Measurements from ENCODE around the gene SNX3. TPM values are rescaled to one million over a fixed set of nuclear protein-coding genes. Genes with fewer than 3 reads are reported as not detected.

SNX3 gene
- total RNA-seq, 1 experiment from 2014 or later: 80.7 TPM

GRCh38 chr6:108294727-108295625, 34.1 kb upstream of the SNX3 start, which contains the start of gene AFG1L:
AFG1L (plus strand) TSS chr6:108295054; CDS start chr6:108295080, 26 bp downstream.
- H3T11ph ChIP-seq (ENCODE audit: low read length): no peak within 1 kb of the TSS
- H2BK15ac ChIP-seq (ENCODE audit: low read depth, low read length): no peak within 1 kb of the TSS
- Mint-ChIP-seq H3K9me3 (no peaks in the 10 kb centered on the region), H3K27me3 (ENCODE audit: low read depth) (no peaks in the 10 kb centered on the region), H3K4me1 (peaks cover 8 to 17% of the 10 kb centered on the region in 2 experiments), H3K4me3 (peak within 1 kb of the TSS; percentile 92 to 94), H3K27ac (peak within 1 kb of the TSS; percentile 99), H3K36me3 (ENCODE audit: insufficient read depth in 1 of 3, low read depth in 3 of 3) (no peaks in the 10 kb centered on the region)
- peak within 1 kb of the TSS; percentile 72 for H3K27ac ChIP-seq (ENCODE audit: insufficient read length, low read depth, low read length)
- no peak within 1 kb of the TSS for H2BK120ac ChIP-seq (ENCODE audit: low read depth, low read length, poor library complexity, severe bottlenecking)
- peak within 1 kb of the TSS; percentile 56 for H3K4me2 ChIP-seq (ENCODE audit: insufficient read depth, insufficient read length, low read length)
- peak within 1 kb of the TSS; percentile 96 for H3K18ac ChIP-seq (ENCODE audit: insufficient read length, low read depth, low read length)
- H3K9ac ChIP-seq (ENCODE audit: extremely low read depth, insufficient read length, low read length): peak within 1 kb of the TSS; percentile 90
- peak within 1 kb of the TSS; percentile 95 for H3K14ac ChIP-seq (ENCODE audit: insufficient read depth, low read length)
- H3K4ac ChIP-seq (ENCODE audit: low read depth, low read length): no peak within 1 kb of the TSS
- H3K23ac ChIP-seq (ENCODE audit: insufficient read length, low read depth, low read length): no peak within 1 kb of the TSS
- peaks cover 6% of the 10 kb centered on the region for H3K23me2 ChIP-seq (ENCODE audit: insufficient read length, low read depth, low read length, poor library complexity, severe bottlenecking)
- H2BK5ac ChIP-seq (ENCODE audit: insufficient read length, low read length): peak within 1 kb of the TSS; percentile 43
- H3K4me1 ChIP-seq (ENCODE audit: insufficient read depth, low read length): no peaks in the 10 kb centered on the region
- no peaks in the 10 kb centered on the region for H3K9me3 ChIP-seq (ENCODE audit: control insufficient read depth, low read depth, low read length)
- H3K79me2 ChIP-seq (ENCODE audit: insufficient read depth, low read length): no peaks in the 10 kb centered on the region
- no peak within 1 kb of the TSS for H2AK5ac ChIP-seq (ENCODE audit: insufficient read length, low read length)
- H3K79me1 ChIP-seq (ENCODE audit: insufficient read depth, low read depth, low read length, poor library complexity, severe bottlenecking): no peaks in the 10 kb centered on the region
- peak within 1 kb of the TSS; percentile 6 for H3K56ac ChIP-seq (ENCODE audit: insufficient read length, low read depth, low read length)
- no CpG with 5 or more reads among the region's 46 CpGs for WGBS (ENCODE audit: extremely low coverage, insufficient read length, low lambda C conversion rate)
- H2AFZ ChIP-seq (ENCODE audit: low read length): peak within 1 kb of the TSS; percentile 94
- H3K27me3 ChIP-seq (ENCODE audit: insufficient read depth, low read length): no peaks in the 10 kb centered on the region
- no peak within 1 kb of the TSS for H4K5ac ChIP-seq (ENCODE audit: insufficient read length, low read depth, low read length)
- H4K20me1 ChIP-seq (ENCODE audit: control insufficient read depth, insufficient read depth, insufficient read length): no peaks in the 10 kb centered on the region
- TF ChIP-seq CTCF (conservative IDR thresholded peaks at IDR 0.05): no peak
- no peak within 1 kb of the TSS for H2BK20ac ChIP-seq (ENCODE audit: low read depth, low read length, poor library complexity, severe bottlenecking)
- H2BK12ac ChIP-seq (ENCODE audit: insufficient read length, low read depth, low read length): no peak within 1 kb of the TSS
- no peak within 1 kb of the TSS for H4K8ac ChIP-seq (replicated peaks; ENCODE audit: insufficient read length, low read depth, low read length)
- no peak within 1 kb of the TSS for H4K91ac ChIP-seq (ENCODE audit: insufficient read length, low read depth, low read length)
- peak; percentile 95 for DNase-seq

Measured in H9 (cell line).